Measurements from ENCODE around the gene GPAT2.
"Not testable (repeated sequence)": the region's sequence is repeated elsewhere in the genome, so short reads cannot be mapped to it uniquely, and the experiment has no call there.

Gene GPAT2, protein sequence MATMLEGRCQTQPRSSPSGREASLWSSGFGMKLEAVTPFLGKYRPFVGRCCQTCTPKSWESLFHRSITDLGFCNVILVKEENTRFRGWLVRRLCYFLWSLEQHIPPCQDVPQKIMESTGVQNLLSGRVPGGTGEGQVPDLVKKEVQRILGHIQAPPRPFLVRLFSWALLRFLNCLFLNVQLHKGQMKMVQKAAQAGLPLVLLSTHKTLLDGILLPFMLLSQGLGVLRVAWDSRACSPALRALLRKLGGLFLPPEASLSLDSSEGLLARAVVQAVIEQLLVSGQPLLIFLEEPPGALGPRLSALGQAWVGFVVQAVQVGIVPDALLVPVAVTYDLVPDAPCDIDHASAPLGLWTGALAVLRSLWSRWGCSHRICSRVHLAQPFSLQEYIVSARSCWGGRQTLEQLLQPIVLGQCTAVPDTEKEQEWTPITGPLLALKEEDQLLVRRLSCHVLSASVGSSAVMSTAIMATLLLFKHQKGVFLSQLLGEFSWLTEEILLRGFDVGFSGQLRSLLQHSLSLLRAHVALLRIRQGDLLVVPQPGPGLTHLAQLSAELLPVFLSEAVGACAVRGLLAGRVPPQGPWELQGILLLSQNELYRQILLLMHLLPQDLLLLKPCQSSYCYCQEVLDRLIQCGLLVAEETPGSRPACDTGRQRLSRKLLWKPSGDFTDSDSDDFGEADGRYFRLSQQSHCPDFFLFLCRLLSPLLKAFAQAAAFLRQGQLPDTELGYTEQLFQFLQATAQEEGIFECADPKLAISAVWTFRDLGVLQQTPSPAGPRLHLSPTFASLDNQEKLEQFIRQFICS

GRCh38 chr2:96034792-96035191 is at the start of gene GPAT2:
Gene GPAT2, minus strand, starts transcription at chr2:96034916. Its CDS starts 2,557 bp downstream, at chr2:96032359.
- DNase-seq (ENCODE audit: low read depth); H3K4me3 ChIP-seq (ENCODE audit: low read length): not testable (repeated sequence)

DNA sequence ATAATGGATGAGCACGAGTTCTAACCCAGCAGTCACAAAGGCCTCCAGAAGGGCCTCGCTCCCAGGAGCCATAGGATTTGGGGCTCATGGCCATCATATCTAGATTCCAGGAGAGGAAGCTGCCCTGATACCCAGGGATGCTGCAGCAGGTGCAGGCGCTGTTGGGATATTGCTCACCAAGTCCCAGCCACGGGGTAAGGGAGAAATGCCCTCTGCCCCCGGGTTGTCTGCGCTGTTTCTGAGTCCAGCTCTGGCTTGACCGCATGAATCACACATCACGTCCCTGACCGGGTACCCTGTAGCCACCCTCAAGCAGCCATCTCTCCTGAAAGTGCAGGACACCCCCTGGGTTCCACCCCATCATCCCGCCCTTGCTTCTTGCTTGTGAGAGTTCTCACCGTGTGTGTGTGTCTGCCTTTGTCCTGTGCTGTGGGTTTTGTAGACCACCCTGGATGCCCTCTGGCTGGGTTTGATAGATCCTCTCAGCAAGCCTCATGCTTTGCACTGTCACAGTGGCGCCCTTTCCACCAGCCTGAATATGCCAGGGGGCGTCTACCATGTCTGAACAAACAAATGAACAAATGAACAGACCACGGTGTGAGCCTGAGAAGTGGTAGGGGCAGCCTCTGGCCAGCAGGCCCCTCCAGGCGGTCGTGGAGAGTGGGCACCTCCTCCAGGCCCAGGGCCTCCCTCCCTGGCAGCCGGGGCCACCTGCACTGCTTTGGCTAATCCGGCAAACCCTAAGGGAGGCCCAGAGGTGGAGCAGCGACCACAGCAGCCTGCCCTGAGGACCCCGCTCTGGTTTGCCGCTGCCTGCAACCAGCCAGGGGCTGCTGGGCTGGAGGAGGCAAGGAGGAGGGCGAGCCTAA is 49.5 kb upstream of the GPAT2 start:
- no peak overlapping the region for H3K4me3 ChIP-seq (ENCODE audit: low read length)
- TF ChIP-seq CTCF (IDR thresholded peaks at IDR 0.05; ENCODE audit: insufficient read depth, low read depth, low read length, missing control alignments), result no peak
- no peak for DNase-seq (ENCODE audit: low read depth)

- TF ChIP-seq CTCF (IDR thresholded peaks at IDR 0.05; ENCODE audit: insufficient read depth, low read depth, low read length, missing control alignments), result no peak
- DNase-seq (ENCODE audit: low read depth), result no peak
- H3K4me3 ChIP-seq (ENCODE audit: low read length), result no peak overlapping the region
These were observed 48.6 kb upstream of the GPAT2 start for GRCh38 chr2:96083064-96083939.

- DNase-seq (ENCODE audit: low read depth), result no peak
- TF ChIP-seq CTCF (IDR thresholded peaks at IDR 0.05; ENCODE audit: insufficient read depth, low read depth, low read length, missing control alignments), result no peak
These were observed 47.7 kb upstream of the GPAT2 start for GRCh38 chr2:96082211-96083063.

DNA sequence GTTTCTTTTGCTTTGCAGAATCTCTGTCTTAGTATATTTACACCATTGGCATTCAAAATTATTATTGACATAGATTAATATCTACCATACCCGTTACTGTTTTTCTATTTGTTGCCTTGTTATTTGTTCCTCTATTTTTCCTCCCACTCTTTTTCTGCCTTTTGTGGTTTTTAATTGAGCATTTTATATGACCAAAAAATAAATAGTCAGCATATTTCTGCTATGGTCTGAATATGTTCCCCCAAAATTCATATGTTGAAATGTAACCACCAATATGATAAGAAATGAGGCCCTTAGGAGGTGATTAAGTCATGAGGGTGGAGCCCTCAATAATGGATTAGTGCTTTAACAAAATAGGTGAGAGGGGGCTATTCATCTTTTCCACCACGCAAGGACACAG is 46.3 kb upstream of the GPAT2 start:
- H3K4me3 ChIP-seq (ENCODE audit: low read length), result no peak overlapping the region
- TF ChIP-seq CTCF (IDR thresholded peaks at IDR 0.05; ENCODE audit: insufficient read depth, low read depth, low read length, missing control alignments), result no peak
- DNase-seq (ENCODE audit: low read depth), result no peak

More at GRCh38 chr2:96082211-96083063, 47.7 kb upstream of the GPAT2 start:
- H3K4me3 ChIP-seq (ENCODE audit: low read length), result no peak overlapping the region

DNA sequence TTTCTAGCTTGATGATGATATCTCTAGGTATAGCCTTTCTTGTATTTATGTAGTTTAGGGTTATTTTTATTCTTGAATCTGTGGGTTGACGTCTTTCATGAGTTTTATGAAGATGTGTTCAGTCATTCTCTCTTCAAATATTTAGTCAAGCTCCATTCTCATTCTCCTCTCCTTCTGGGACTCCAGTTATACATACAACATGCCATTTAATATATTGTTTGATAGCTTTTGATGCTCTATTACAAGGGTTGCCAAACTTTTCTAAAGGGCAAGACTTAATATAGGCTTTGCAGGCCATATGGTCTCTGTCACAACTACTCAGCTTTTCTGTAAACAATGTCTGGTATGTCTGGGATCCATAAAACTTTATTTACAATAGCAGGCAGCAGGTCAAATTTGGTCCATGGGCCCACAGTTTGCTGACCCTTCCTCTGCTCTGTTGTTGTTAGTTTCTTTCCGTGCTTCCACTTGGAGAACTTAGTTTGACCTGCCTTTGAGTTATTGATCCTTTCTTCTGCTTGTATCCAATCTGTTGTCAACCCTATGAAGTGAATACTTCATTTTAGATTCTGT is 40.6 kb upstream of the GPAT2 start:
- DNase-seq (ENCODE audit: low read depth), result no peak
- TF ChIP-seq CTCF (IDR thresholded peaks at IDR 0.05; ENCODE audit: insufficient read depth, low read depth, low read length, missing control alignments), result no peak
- no peak overlapping the region for H3K4me3 ChIP-seq (ENCODE audit: low read length)
